GM19463 (cell line): ENCODE data around the gene SAMD14.

Experiments
- ATAC-seq: cut with Tn5 transposase; IDR thresholded peaks from one replicate; pipeline ENCODE4 v1.9.1; 2021; ENCODE audit warnings: mild to moderate bottlenecking, moderate library complexity; ENCODE audit not compliant: unreplicated experiment

SAMD14 gene

DNA sequence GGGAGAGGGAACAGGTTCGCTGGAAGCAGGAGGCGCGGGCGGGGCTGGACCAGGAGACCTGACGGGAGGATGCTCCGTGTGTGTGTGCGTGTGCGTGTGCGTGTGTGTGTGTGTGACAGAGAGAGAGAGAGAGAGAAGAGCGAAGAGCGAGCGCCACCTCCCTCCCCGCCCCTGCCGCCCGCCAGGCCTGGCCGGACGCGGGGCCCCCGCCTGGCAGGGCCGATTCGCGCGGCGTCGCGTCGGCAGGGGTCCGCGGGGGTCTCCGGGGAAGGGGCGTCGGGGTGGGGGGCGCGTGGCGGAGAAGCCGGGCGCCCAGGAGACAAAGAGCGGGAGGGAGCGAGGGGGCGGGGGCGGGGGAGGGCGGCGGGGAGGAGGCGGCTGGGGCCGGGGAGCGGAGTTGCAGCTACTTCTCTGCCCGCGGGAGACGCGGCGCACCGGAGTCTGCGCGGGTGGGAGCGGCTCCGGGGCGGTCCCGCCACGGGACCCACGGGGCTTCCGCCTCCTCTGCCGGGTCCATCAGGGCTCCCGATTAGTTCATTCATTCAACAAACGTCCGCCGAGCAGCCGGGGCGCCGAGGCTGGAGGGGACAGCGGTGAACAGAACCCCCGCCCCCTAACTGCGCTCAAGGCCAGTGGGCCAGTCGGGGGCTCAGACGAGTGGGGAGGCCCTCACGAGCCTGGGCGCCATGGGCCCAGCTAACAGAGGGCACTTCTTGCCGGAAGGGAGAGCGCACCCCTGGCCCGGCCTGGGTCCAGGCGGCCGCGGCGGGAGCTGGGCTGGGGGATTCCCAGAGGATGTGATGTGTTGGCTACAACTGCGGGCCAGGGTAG, at the start of gene SAMD14:
Gene SAMD14 (minus strand): TSS at position 433 of the 831 bp plus-strand sequence. CDS start 5,201 bp downstream, outside the sequence.
- ATAC-seq = no peak

DNA sequence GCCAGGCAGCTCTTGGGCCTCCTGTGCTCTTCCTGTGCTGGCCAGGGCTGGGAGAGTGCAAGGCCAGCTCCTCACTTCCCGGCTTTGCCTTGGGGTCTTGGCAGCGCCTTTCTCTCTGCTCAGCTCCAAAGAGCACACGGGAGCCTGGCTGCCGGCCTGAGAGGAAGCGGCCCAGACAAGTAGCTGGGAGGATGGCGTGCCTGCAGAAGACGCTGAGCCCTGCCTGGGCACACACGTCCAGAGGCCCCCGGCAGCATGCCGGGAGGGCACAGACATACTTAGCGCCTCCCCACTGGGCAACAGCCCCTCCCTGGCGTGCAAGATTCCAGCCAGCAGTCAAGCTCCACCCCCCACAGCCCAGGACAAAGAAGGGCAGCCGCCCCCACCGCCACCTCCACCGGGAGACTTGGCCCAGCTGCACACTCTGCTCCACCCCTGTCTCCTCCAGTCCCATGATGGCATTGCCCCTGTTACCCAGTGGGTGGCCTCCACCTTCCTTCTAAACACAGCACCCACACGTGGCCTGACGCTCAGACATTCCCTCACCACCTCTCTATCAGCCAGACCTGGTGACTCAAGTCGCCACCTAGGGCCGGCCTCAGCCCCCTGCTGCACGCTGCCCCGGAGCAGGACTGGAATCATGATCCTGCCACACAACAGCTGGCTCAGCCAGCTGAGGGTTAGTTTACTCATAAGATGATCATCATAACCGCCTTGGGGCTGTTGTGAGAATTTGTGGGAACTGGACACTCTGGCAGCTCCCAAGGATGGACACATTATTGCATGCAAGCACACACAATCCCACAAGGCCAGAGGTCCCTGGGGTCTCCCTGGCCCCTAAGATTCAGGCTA, 48.2 kb upstream of the SAMD14 start:
- peak; percentile 90 for ATAC-seq

DNA sequence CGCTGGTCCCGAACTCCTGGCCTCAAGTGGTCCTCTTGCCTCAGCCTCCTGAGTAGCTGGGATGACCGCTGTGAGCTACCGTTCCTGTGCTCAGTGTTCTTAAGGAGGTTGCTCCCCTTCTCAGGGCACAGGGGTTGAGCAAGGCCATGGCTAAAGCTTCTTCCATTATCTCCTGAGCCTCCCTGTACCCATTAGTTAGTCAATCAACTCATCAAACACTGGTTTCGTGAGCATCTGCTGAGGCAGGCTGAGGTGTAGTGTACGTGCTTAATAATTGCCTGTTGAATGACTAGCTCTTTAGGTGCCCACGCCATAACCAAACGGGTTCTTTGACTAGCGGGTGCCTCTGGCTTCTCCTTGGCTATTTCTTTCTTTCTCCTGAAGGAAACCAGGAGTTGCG, 47.5 kb upstream of the SAMD14 start:
- no peak for ATAC-seq

DNA sequence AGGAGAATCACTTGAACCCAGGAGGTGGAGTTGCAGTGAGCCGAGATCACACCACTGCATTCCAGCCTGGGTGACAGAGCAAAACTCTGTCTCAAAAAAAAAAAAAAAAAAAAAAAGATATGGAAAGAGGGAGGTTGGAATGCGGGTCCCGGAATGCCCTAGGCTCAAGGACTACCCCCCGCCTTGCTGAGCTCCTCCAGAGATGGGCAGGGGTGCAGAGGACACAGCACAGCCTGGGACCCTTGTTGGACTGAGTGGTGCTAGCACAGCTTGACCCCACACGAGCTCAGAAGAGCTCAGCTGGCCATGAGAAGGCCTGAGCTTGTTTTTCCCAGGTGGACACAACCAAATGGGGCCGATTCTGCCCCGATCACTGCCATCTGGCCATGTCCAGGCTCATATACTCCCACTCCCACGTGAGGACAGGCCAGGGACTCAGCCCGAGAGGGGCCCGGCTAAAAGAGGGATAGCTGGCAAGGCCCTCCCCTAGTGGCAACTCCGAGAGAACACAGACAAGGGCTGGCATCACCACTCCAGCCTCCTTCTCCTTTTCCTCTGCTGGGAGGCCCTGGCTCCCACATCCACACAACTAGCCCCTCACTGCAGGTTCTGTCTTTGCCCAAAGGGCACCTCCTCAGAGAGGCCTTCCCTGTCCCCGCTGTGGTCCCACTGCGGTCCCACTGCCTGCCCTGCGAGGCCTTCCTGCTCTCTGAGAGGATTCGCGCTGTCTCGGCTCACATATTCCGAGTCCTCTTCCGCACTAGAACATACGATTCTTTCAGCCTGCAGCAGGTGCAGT, 46.8 kb upstream of the SAMD14 start:
- ATAC-seq = no peak

DNA sequence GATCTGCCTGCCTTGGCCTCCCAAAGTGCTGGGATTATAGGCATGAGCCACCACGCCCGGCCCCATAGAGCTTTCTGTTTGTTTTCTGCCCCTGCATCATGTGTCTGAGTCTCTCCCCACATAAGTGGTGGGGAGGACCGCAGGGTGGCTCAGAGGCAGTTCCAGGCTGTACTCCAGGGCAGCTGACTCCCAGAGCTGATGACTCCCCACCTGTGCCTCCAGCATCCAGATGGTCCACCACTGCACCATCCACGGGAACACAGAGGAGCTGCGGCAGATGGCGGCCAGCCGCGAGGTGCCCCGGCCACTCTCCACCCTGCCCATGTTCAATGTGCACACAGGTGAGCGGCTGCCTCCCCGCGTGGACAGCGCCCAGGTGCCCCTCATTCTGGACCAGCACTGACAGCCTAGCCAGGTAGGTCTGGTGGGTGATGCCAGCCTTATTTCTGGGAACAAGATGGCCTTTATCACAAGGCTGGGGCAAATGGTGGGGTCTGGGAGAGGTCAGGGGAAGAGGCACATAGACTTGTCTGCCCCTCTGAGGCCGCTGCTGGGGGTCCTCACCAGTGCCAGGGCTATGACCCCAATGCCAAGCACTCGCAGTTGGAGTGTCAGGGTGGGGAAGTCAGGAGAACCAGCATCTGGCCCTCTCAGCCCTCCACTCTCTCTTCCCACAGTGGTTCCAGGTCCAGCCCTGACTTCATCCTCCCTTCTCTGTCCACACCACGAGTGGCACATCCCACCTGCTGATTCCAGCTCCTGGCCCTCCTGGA, 45.3 kb upstream of the SAMD14 start:
- no peak for ATAC-seq

DNA sequence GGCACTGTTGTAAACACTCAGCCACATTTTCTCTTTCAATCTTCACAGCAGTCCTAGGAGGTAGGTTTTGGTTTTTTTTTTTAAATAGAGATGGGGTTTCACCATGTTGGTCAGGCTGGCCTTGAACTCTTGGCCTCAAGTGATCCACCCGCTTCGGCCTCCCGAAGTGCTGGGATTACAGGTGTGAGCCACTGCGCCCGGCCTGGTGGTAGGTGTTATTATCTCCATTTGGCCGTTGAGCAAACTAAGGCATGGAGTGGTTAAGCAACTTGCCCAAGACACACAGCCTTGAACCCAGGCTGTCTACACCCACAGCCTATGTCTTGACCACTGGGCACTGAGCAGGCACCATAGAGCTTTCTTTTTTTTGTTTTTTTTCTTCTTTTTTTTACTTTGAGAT, 44.5 kb upstream of the SAMD14 start:
- no peak for ATAC-seq

DNA sequence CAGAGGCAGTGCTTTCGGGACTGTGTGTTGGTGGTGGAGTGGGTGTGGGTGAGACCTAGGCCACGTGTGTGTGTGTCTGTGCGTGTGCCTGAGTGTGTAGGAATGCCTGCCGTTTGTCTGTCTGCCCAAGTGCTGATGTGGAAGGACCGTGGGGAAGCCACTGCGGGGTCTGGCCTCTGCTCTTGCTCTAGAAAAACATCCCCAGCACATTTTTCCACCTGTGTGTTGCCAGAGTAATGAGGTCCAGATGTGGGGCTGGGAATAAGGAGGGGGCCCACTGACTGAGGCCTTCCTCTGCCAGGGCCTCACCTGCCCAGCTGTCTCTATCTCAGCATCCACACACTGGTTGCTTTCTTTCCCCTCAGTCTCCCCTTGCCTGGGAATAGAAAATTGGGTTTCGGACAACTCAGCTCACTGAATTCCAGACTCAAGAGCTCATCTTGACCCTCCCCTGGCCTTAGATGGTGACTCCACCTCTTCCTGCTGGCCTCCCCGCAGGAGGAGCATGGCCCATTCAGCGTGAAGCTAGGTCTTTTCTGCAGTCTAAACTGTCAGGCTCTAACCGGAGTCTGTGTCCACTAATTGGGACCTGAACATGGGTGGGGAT, 43.5 kb upstream of the SAMD14 start:
- no peak for ATAC-seq

DNA sequence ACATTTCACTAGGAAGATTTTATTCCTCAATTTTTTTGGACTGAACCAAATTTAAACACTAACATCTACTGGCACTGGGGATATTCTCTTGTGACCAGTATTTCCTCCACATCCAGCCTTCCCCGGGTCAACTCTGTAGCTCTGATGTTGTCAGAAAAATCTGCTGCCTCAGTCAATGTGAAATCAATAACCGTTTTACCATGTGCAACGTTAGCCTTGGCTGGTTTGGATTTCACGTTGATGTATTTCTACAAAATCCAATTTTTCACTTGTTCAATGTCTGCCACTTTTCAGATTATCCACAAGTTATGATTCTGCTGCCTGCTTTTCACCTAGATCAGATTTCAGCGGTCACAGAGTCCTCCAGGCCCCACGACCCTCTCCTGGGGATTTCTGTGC, 43.0 kb upstream of the SAMD14 start:
- no peak for ATAC-seq

DNA sequence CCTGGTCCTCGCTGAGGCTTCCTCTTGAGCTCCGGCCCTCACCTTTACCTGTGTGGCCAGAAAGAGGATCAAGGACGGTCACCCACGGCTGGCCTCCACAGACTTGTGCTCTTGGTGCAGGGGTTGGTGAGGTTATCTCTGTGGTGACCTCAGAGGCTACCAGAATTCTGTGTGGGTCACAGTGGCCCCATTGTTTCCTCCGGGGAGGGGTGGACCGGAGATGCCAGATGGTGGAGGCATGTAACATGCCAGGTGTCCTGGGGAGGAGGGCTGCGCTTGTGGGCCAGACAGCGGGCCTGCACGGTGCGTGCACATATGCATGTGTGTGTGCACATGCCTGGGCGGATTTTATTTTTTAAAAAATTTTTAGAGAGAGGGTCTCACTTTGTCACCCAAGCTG, 42.2 kb upstream of the SAMD14 start:
- no peak for ATAC-seq

DNA sequence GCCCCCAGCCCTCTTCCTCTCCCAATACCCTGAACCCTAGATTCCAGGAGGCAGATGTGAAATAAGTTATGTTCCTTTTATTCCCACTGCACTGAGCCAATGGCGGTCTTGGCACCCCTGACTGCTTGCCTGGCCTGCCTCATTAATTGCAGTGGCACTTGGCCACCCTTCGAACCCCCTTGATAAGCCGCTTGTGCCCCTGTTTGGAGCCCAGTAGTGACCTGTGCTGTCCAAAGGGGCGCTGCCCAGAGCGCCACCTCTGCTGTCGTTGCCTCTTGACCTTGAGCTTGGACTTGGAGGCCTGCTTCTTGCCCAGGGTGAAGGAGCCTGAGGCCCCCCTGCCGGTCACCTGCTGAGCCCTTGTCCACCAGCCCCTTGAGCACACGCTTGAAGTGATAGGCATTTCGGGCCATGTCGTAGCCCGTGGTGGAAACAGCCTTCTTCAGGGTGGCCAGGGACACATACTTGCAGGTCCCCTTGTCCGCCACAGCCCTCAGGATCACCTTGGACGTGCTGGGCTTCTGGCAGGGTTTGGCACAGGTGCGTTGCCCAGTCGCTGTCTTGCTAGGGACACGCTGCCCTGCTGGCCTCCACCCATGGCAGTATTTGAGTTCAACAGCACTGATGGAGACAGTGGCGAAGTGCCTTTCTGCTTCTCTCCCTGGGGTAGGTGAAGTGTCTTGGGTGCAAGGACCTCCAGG, 41.6 kb upstream of the SAMD14 start:
- no peak for ATAC-seq

DNA sequence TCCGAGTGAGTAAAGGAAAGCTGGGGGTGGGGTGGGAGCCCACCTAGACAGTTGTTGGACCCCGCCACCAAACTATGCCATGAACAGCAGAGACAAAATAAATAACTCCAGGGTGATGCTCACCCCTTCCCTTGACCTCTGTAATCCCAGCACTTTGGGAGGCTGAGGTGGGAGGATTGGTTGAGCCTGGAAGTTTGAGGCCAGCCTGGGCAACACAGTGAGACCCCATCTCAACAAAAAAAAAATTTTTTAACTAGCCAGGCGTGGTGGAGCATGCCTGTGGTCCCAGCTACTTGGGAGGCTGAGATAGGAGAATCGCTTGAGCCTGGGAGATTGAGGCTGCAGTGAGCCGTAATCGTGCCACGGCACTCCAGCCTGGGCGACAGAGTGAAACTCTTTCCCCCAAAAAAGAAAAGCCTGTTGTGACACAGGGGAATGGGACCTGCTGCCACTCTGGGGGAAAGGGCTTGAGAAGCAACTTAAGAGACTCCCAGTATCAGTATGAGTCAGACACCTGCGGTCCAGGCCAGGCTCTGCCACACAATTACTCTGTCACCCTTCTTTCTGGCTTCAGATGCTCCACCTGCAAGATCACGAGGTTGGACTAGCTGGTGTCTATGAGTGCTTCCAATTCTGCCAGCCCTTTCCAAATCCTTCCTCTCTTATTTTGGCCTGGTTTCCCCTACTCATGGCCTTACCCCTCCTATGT, 40.9 kb upstream of the SAMD14 start:
- ATAC-seq = peak; percentile 96

DNA sequence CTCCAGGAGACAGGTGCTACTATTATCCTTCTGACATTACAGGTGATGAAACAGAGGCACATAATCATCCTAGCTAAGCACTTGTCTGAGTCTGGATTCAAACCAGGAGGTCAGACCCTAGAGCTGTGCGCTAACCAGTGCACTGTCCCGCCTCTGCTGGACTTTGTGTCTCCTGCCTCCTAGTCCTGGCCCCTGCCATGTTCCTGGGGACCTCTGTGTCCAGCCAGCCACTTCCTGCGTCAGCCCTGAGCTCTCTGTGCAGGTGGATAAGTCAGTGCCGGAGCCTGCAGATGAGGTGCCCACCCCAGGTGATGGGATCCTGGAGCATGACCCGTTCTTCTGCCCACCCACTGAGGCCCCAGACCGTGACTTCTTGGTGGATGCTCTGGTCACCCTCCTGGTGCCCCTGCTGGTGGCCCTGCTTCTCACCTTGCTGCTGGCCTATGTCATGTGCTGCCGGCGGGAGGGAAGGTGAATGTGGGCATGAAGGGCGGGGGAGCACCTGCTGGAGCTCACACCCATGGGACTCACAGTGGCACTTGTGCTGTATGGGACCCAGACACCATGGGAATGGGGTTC, 40.0 kb upstream of the SAMD14 start:
- no peak for ATAC-seq

DNA sequence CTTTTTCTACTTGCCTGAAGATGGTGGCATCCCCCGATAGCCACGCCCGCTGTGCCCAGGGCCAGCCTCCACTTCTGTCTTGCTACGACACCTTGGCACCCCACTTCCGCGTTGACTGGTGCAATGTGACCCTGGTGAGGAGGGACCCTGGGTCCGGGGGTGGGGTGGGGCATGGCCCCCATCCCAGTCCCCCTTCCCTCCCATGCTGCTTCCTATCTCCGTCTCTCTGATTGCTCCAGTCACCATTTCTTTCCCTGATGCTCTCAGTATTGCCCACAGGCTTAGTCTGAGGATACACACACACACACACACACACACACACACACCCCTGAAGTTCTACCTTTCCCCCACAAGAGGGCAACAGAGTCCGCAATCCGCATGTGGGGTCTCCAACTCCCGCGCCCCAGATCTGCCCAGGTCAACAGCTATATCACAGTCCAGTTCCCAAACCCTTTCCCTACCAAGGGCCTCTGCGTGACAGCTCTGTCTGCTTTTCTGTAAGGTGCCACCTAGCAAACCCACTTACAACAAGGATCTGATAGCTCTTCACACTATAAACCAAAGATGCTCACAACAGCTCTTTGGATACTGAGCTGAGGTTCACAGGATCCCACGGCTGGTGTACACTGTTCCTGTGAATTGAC, 39.3 kb upstream of the SAMD14 start:
- no peak for ATAC-seq

DNA sequence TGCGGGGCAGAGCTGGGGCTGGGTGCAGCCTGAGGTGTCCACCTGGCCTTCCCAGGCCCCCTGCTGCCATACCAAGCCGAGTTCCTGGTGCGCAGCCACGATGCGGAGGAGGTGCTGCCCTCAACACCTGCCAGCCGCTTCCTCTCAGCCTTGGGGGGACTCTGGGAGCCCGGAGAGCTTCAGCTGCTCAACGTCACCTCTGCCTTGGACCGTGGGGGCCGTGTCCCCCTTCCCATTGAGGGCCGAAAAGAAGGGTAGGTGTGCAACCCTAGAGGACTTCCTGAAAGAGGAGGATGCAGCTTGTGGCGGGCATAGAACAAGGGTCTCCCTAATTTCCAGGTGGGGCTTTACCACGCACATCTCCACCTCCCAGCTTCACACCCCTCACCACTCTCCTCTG, 38.4 kb upstream of the SAMD14 start:
- ATAC-seq = no peak

DNA sequence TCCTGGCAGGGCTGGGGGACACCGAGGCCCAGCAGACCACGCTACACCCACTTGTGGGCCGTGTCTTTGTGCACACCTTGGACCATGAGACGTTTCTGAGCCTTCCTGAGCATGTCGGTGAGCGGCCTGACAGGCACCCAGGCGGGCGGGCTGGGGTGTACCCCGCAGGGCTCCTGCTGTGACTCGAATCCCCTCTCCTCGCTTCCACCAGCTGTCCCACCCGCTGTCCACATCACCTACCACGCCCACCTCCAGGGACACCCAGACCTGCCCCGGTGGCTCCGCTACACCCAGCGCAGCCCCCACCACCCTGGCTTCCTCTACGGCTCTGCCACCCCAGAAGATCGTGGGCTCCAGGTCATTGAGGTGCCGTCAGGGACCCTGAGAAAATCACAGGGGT, 37.4 kb upstream of the SAMD14 start:
- ATAC-seq = no peak

DNA sequence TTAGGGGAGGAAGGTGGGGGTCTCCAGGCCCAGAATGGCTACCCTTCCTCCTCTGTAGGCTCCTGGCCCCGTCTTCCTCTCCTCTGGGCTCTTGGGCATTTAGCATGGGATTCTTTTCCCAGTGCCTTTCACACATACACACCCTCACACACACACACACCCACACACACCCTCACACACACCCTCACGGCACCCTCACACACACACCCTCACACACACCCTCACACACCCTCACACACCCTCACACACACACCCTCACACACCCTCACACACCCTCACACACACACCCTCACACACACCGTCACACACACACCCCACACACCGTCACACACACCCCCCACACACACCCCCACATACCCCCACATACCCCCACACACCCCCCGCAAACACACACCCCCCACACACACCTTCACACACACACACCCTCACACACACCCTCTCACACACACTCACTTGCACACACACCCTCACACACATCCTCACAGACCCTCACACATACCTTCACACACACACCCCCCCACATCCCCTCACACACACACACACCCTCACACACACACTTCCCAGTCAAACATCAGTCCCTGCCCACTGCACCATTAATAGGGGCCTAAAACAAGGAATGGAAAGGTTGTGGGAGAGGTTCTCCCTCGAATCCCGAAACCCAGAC, 36.7 kb upstream of the SAMD14 start:
- no peak for ATAC-seq

DNA sequence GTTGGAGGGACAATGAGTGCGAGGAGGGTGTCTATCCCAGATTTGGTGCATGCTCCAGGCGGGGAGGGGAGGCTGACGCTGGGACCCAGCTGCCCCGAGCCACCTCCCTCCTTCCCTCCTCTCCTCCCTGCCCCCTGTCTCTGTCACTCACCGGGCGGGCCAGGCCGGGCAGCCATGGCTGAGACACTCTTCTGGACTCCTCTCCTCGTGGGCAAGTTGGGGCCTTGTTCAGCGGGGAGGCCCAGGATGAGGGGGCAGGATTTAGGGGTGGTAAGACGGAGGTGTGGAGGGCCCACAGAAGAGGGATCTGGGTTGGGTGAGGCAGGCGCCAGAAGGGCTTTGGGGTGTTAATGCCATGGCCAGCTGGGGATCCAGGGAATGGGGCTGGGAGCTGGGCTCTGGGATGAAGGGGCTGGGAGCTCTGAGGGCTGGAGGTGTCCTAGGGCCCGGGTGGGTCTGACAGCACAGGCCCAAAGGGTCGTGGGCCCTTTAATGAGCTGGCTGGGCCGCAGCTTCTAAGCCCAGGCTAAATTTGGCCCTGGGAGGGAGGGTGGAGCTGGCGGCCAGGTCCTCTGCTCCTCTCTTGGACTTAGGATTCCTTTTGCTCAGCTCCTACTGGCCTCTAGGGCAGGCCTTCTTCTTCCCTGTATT, 36.0 kb upstream of the SAMD14 start, which contains the start of gene SGCA:
Gene SGCA (plus strand): TSS at position 139 of the 651 bp plus-strand sequence. CDS start 36 bp downstream, at position 175.
- no peak for ATAC-seq
